CD4-positive, alpha-beta T cell treated with Interleukin-10 for 1 hour (primary cell): Measurements from ENCODE around the gene NCK2.

Experiments used
- DNase-seq: peaks from one replicate; pipeline ENCODE4 v3.0.0-alpha.2; 2020

The NCK2 gene

DNA sequence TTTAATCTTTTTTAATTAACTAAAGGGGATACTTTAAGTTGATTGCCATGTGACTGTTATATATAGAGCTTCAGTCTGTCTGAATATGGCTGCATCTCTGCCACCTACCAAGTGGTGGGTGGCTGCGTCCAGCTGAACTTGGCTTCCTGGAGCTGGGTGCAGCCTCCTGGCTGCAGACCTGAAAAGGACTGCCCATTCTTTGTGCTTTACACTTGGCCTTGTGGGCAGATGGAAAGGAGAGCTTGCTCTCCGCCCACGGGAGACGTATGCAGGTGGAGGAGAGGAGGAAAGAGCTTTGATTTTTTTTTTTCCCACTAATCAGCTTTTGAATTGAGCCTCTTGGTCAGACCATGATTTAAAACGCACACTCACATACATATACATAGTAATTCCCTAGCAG, 34.7 kb downstream of the NCK2 start:
- no peak for DNase-seq

DNA sequence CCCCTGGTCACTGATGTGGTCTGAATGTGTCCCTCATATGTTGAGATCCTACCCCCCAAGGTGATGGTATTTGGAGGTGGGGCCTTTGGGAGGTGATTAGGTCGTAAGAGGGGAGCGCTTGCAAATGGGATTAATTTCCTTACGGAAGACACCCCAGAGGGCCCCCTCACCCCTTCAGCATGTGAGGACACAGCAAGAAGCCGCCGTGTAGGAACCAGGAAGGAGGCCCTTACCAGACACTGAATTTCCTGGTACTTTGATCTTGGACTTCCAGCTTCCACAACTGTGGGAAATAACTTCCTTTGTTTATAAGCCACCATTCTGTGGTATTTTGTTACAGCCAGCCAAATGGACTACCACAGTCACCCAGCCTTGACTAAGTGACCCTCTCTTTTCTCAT, 35.9 kb downstream of the NCK2 start:
- DNase-seq, result no peak

DNA sequence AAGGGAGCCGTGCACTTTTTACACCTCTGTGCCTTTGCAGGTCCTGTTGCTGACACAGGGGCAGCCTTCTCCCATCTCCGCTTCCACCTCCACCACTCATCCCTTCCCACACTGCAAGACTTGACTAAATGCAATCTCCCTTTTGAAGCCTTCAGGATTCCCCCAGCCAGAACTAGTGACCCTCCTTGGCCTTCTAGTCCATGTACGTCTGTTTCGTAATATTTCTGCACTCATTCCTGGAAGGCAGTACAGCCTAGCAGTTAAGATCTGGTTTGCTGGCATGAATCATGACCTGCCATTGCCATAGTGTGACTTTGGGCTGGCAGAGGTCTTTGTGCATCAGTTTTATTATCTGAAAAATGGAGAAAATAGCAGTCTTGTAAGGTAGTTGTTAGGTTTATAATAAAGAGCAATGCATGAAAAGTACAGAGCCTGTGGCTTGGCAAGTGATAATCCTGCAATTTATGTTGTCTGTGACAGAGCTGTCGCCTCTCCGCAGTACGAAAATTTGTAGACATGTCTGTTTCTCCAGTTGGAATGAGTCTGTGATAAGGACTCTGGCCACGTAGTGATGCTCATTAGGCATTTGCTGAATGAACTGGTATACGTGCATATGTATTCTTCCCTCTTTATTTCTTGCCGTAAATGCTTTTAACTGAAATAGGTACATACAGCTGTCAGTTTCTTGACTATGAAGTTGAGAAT, 36.7 kb downstream of the NCK2 start:
- no peak for DNase-seq

DNA sequence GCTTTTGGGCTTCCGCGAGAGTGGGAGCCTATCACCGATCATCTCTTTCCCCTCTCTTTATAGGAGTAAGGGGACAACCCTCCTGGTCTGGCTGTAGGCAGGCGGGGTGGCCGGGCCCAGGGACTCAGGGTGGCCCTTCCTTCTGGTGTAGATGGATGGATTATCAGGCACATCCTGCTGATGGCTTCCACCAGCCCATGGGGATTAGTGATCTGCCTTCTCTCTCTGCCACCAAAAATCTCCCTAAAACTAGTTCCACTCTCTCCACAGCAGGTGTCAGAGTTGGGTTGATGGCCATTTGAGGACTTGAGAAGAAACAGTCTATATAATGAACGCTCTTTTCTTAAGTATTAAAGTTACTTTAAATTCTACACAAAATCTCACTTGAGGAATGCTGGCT, 37.4 kb downstream of the NCK2 start:
- peak; percentile 53 for DNase-seq

DNA sequence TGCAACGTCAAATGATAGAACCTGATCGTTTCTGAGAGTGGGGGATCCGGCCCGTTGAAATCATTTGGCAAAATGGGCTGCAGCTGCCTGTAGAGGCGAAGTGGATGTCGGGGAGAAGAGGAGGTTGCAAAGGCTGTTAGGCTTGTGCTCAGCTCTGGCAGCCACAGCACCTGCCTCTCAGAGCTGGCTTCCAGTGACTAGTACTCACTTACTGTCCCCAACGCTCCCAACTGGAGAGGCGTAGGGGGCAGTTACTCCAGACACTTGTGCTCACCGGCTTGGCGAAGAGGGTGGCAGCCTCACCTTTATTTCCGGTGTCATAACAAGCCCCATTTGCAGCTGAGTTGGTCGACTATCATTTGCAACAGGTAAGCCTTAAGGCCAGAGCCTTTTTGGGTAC, 37.9 kb downstream of the NCK2 start:
- no peak for DNase-seq

DNA sequence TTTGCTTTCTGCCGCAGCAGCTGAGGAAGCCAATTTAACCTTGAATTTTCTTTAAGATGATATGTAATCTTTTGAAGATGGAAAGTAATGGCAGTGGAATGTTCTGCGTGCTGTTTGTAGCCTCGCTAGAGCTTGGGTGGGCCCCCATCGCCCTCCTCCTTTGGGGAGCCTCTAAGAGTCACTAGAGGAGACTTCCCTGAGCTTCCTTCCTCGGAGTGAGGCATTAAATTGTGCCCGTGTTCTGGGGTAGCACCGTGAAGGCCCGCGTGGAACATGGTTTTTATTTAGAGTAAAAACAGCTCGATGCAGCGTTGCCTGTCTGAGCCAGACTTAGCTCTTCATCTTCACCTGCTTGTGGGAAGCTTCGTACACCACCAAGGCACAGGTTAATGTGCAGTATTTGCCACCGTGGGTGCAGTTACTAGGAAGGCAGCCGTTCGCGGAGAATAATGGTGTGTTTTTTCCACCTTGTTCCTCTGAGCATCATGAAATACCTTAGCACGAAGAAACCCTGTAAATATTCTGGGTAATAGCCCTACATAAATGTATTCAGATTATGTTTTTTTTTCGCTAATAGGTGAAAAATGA, 38.5 kb downstream of the NCK2 start:
- no peak for DNase-seq

DNA sequence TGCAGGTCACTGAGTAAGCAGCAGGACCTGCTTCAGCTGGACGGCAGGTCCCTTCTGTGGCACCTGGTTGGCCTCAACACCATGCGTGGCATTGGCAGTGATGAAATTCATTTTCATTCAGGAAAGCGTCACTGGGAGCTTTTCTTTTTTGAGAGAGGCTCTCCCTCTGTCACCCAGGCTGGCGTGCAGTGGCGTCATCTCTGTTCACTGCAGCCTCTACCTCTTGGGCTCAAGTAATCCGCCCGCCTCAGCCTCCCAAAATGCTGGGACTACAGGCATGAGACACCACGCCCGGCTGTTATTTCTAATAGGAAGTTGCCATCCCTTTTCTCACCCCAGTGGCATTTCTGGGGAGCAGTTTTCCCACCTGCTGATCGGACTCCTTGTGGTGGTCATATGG, 39.3 kb downstream of the NCK2 start:
- DNase-seq, result no peak

DNA sequence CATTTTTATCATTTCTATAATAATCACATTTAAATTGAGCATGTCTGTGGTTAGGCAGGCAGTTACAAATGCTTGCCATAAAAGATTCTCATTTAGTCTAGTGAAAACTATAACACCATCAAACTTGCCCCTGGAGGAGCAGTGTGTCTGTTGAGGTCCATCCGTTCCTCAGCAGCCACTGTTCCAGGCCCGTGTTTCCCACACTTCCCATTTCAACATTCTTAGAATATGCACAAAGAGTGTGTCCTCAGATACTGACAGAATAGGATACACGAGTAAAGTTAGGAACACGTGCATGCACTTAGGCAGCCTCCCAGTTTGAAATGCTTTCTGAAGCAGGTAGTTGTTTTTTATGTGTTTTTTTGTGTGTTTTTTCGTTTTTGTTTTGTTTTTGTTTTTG, 39.9 kb downstream of the NCK2 start:
- DNase-seq, result no peak

DNA sequence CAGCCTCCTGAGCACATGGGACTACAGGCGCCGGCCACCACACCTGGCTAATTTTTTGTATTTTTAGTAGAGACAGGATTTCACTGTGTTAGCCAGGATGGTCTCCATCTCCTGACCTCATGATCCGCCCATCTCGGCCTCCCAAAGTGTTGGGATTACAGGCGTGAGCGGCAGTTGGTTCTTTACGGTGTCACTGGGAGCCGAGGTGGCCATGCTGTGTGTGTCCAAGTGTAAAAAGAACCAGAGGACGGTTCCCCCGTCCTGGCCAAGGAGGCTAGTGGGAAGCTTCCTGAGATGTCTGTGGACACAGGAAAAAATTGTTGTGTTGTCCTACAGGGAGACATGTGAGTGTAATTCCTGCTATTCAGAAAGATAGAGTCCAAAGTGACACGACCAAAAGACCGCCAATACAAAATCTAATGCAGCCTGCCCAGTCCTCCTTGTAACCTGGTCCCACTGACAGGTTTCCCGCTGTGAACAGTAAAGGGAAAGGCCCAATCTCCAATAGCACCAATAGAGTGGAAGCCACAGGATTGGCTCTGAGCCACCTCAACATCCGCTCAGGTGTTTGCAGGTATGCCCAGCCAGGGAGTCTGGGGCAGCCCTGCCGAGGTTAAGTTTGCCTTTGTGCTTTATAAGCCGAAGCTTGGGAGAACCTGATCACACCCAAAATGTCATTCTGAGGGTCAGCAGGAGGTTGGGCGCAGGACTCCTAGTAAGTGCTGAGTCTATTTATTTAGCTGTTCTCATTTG, 40.6 kb downstream of the NCK2 start:
- DNase-seq, result no peak

DNA sequence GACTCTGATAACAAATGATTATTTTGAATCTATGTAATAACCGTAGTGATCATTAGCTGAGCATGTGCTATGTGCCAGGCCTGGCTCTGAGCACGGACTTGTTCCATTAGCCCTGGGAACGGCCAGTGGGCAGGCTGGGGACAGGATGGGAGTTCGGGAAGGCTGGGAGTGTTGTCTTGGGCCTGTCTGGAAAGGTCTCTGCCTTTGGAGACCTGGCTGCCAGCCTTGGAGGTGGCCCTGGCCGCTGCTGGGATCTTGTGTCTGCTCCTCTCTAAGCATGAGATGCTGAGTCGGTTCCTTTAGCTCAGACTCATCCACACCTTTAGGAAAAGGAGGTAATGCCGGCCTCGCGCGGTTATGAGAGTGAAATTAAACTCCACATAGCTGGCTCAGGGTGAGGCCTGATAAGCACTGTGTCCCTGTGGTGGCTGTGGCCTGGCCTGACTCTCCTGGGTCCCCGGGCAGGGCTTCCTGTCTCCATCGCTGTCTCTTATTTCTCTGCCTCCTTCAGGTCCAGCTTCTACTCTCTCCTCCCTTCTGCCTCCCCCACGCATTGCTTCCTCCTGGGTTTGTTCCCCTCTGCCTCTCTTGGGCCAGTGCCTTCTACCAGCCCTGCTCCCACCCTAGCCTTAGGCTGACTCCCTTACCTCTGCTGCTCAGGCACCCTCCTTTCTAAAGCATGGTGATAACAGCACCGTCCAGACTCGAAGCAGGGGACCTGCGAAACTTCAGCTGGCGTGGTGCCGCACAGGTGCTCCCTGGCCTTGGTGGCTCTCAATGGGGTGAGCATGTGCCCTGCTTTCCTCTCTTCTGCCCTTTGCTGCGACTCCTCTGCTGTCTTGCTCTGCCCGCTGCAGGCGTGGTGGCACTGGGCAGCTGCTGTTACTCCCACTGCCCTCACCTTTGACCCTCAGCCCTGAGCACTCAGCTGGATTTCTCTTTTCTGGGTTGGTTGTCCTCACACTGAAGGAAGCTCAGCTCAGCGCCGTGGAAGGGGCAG, 41.8 kb downstream of the NCK2 start:
- no peak for DNase-seq

DNA sequence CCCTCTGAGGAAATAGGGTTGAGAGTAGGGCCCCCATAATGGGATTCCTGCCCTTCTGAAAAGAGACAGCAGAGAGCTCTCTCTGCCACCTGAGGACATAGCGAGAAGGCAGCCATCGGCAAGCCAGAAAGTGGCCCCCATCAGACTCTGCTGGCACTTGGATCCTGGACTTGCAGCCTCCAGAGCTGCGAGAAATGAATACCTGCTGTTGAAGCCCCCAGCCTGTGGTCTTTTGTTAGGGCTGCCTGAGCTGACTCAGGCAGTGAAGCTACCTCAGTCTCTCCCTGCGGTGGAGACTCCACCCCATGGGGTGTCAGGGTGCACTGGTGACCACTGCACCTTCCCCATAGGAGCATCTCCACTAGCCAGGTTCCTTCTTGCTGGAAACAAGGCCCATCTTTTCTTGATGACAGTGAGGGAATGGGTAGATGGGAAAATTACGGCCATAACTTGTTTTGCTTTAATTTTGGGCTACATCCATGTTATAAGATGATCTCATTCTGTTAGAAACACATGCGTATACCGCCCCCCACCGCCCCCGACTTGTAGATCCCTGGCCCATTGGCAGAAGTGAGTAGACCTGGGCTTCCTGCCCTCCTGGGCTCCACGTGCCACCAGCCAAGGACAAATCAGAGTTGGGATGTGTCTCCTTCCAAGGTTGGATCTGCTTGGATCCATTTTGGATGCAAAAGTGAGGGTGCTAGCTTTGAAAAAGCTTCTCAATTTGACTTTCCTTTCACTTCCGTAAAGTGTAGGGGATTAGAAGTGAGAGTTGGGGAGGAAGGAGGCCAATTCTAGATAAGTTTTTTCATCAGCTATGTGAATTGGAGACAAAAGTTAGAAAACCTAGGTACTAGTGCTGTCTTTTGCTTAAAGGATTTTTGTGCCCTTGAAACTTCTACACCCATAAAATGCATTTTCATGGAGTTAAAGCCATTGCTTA, 42.9 kb downstream of the NCK2 start:
- no peak for DNase-seq

DNA sequence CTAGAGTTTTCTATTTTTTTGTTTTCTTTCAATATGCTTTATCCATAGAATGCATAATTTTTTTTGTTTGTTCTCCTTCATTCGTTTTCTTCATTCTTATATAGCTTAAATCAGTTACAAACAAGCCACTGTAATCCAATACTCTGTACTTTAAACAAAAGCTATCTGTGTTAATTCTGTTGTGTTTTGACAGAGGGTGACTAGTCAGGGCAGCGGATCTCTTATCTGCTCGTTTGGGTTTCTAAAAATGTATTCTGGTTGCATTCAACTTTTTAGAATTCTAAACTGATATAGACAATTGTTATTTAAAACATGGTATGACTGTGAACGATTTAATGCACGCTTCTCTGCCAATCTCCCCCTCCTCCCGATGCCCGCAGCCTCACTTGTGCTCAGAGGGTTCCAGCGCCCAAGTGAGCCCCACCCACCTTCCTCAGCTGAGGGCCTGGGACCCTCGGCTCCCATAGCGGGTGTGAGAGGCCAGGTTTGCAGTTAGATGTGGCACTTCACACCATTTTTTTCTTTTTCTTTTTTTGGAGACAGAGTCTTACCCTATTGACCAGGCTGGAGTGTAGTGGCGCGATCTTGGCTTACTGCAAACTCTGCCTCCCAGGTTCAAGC, 44.1 kb downstream of the NCK2 start:
- no peak for DNase-seq

DNA sequence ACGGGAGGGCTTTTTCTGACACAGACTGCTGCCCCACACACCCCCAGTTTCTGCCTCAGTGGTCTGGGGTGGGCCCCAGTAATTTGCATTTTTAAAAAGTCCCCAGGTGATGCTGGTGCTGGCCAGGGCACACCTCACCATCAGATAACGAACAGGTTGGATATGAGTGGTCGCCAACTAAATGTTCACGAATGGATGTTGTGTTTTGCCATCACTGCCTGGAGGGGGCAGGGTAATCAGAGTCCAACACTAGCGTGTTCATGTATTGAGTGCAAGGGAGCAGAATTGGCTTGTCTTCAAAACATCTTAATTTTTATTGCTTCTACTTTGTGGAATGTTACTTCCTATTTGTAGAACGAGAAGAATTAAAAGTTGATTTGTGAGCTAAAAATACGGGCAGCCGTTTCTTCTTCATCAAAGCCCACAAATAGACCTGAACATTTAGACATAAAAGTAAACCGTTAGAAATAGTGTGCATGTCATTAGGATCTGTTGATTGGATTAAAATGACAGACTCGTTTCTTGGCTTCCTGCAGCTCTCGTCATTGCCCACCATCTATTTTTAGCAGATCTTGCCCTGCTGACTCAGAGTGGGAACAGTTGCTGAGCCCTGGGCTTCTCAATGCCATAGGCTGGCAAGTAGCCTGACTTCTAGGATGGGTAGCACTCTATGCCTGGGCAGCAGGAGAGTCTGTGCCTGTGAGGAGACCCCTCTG, 45.2 kb downstream of the NCK2 start:
- peak; percentile 75 for DNase-seq

DNA sequence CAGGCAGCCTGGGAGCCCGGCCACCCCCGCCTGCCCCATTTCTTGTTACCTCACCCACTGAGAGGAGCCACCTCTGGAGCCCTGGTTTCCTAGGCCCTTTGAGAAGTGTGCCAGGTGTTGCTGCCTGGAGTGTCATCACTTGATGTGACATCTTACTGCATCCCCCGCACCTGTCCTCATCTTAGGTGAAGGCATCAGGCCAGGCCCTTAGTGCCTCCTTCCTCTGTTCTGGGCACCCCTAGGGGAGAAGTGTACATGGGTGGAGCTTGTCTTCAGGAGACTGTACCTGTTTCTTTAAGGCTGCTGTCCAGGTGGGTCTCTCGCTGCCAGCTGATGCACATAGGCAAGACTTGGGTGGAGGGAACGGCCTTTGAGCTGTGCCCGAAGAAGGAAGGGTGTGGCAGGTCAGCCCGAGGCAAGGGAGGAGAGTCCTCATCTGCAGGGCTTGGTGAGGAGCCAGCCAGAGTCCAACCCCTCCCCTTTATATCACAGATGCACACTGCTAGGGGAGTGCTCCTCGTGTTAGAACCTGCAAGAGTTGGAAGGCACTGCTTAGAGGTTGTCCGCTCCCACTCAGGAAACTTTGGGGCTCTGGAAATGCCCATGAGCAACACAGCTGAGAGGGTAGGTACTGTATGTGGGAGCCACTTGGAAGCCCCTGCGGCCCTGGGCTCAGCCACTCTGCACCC, 45.9 kb downstream of the NCK2 start:
- no peak for DNase-seq

DNA sequence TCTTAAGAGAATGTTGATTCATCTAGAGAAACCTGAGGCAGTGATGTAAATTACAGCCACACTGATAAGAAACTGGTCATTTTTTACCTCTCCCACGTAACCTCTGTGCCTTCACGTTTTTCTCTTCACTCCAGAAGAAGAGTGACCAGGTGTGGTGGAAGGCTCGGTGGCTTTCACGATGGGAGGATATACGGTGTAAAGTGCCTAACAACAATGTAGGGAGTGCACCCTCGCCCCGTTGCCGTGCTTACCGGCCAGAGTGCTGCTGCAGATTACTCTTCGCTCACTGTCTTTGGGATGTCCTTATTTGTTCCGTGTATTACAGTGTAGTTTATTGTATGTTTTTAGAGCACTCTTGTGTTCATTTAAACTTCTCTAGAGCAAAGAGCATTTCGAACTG, 46.5 kb downstream of the NCK2 start:
- DNase-seq, result no peak

DNA sequence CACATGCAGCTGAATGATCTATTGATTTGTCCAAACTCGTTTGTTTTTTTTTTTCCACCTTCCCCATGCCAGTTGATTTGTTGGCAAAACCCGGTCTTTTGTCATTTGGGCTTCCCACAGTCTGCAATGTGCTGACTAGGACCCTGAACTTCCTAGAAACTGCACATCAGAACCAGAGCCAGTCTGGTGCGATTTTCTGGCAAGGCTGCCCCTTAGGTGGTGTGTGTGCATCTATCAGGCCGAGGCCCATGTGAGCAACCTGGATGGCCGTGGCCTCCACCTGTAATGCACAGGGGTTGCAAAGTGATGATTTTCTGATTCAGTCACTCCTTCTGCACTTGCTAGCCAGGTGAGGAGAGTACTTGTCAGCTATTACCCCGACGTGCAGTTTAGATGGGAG, 47.8 kb downstream of the NCK2 start:
- no peak for DNase-seq

DNA sequence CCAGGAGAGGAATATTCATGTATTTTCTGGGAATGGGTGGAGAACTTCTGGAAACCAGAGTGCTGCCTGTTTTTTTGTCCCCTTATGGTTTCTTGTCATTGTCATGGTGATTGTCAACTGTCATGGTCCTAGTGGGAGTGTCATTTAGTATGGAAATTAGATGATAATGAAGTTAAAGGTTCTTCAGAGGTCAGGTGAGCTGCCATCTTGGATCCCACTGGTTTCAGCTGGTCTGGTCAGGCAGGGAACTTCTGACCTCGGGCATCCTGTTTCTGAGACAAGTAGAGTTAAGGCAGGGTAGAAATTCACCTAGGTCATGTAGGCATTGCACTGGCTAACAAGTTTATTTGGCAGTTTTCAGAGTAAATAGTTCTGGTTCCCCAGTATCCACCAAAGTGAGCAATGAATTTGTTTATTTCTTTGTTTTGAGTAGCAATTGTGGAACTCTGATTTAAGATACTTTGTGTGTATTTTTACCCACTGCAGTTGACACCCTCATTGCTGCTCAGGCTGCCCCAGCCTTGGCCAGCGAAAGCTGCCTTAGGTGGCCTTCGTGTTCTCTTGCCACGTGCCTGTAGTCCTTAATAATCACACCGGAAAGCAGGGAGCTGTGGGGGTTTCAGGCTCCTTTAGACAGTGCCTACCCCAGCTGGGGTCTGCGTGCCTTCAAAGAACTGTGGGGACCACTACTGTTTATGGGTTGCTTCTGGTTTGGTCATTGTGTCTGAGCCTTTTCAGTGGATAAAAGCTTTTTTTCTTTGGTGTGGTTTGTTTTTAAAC, 48.7 kb downstream of the NCK2 start:
- DNase-seq, result no peak

DNA sequence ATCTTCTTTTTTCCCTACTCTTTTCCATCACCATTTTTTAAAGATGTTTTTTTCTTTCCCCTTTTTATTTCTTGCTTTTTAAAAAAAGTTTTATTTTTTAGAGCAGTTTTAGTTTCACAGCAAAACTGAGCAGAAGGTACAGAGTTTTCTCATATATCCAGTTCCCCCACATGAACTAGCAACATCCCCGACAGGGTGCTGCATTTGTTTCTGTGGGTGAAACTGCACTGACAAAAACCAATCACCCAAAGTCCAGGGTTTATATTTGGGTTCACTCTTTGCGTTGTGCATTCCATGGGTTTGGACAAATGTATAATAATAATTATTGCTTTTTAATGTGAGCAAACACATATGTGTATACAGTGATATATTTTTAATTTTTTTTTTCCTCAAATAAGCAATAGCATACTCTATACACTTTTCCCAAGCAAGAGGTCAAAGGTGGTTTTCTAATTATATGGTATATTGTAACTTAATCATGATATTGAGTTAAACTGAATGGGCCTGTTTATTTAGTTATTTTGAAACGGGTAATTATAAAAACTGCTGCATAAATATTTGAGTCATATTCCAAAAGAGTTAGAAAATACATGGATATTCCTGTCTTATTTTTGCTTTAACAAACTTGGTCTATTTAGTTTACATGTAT, 50.3 kb downstream of the NCK2 start:
- DNase-seq, result no peak

DNA sequence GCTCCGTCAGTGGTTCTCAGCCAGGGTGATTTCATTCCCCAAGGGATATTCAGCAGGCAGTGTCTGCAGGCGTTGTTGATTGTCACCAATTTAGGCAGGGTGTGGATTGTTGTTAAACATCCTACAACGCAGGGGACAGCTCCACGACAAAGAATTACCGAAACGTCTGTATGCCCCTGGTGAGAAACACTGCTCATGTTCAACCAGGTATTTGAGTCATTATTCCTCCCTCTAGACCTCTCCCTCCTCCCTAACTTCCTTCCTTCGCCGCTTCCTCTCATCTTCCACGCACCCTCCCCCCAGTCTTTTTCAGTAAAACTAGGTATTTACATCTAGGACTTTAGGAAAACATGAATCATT, 50.8 kb downstream of the NCK2 start:
- peak; percentile 44 for DNase-seq
